ENCODE measurements around the gene DNMT1. TPM values are rescaled to one million over a fixed set of nuclear protein-coding genes. Genes with fewer than 3 reads are reported as not detected.

DNMT1 gene
- total RNA-seq, 1 experiment from 2014 or later: 259 TPM

GRCh38 chr19:10143681-10144080 is 51.1 kb downstream of the DNMT1 start:
- H3F3A ChIP-seq (ENCODE audit: low read length, unreplicated experiment): no peaks in the 10 kb centered on the region
- POLR2A ChIA-PET (ENCODE audit: unreplicated experiment): no interaction called here
- BruUV-seq (replicated peaks): no TSS peak
- no peak overlapping the region for H3K4me2 ChIP-seq (ENCODE audit: low read length)
- no peaks in the 10 kb centered on the region for H3K79me2 ChIP-seq (ENCODE audit: low read length)
- H3K4me1 ChIP-seq (ENCODE audit: insufficient read depth, low read length): no peaks in the 10 kb centered on the region
- intact Hi-C loops (cut with micrococcal nuclease): no loop called here
- no peak overlapping the region for H2AFZ ChIP-seq (ENCODE audit: low read length)
- no peaks in the 10 kb centered on the region for H3K9me2 ChIP-seq (replicated peaks; ENCODE audit: low read length)
- H3K36me3 ChIP-seq (ENCODE audit: low read depth, low read length): peaks cover 81% of the 10 kb centered on the region
- no peaks in the 10 kb centered on the region for H4K20me1 ChIP-seq (ENCODE audit: low read length)
- H3K9me3 ChIP-seq (ENCODE audit: low read length): no peaks in the 10 kb centered on the region
- H3K27ac ChIP-seq (ENCODE audit: low read length): no peak overlapping the region
- H3K27me3 ChIP-seq (ENCODE audit: low read length): no peaks in the 10 kb centered on the region
- H3K9ac ChIP-seq (ENCODE audit: low read length): no peak overlapping the region
- TF ChIP-seq CTCF (conservative IDR thresholded peaks at IDR 0.05; ENCODE audit: low read depth, low read length) (no peak), EZH2phosphoT487 (IDR thresholded peaks at IDR 0.05; ENCODE audit: borderline replicate concordance, low read length) (no peak)
- CTCF ChIA-PET: interaction anchor here (0.6 kb wide), 1 partner anchor 144 kb away, joined by 7 read pairs; no protein-coding TSS in a partner anchor
- ATAC-seq (no peak), DNase-seq (no peak)
- no peak overlapping the region for H3K4me3 ChIP-seq (ENCODE audit: low read length)

GRCh38 chr19:10142701-10143375 is 51.9 kb downstream of the DNMT1 start:
- intact Hi-C loops (cut with micrococcal nuclease): no loop called here
- Histone ChIP-seq H3K9me3 (ENCODE audit: low read length) (no peaks in the 10 kb centered on the region), H3K9ac (ENCODE audit: low read length) (no peak overlapping the region), H3K79me2 (ENCODE audit: low read length) (no peaks in the 10 kb centered on the region), H3K4me2 (ENCODE audit: low read length) (no peak overlapping the region), H3K27ac (ENCODE audit: low read length) (no peak overlapping the region), H3K36me3 (ENCODE audit: low read depth, low read length) (peaks cover 85% of the 10 kb centered on the region), H3K9me2 (replicated peaks; ENCODE audit: low read length) (no peaks in the 10 kb centered on the region), H2AFZ (ENCODE audit: low read length) (no peak overlapping the region), H4K20me1 (ENCODE audit: low read length) (no peaks in the 10 kb centered on the region), H3K4me1 (ENCODE audit: insufficient read depth, low read length) (no peaks in the 10 kb centered on the region), H3K27me3 (ENCODE audit: low read length) (no peaks in the 10 kb centered on the region), H3K4me3 (ENCODE audit: low read length) (no peak overlapping the region), H3F3A (ENCODE audit: low read length, unreplicated experiment) (no peaks in the 10 kb centered on the region)
- CTCF ChIA-PET: no interaction called here
- no peak for ATAC-seq
- POLR2A ChIA-PET (ENCODE audit: unreplicated experiment): no interaction called here
- no peak for DNase-seq
- no peak for TF ChIP-seq EZH2phosphoT487 (IDR thresholded peaks at IDR 0.05; ENCODE audit: borderline replicate concordance, low read length)
- TF ChIP-seq EZH2 (IDR thresholded peaks at IDR 0.05; ENCODE audit: low read length, unreplicated experiment): no peak
- TF ChIP-seq CTCF (conservative IDR thresholded peaks at IDR 0.05; ENCODE audit: low read depth, low read length): no peak
- no TSS peak for BruUV-seq (replicated peaks)

GRCh38 chr19:10141973-10142372 is 52.8 kb downstream of the DNMT1 start:
- CTCF ChIA-PET: no interaction called here
- Histone ChIP-seq H3F3A (ENCODE audit: low read length, unreplicated experiment) (no peaks in the 10 kb centered on the region), H2AFZ (ENCODE audit: low read length) (no peak overlapping the region), H3K9ac (ENCODE audit: low read length) (no peak overlapping the region), H4K20me1 (ENCODE audit: low read length) (no peaks in the 10 kb centered on the region), H3K9me3 (ENCODE audit: low read length) (no peaks in the 10 kb centered on the region), H3K4me1 (ENCODE audit: insufficient read depth, low read length) (no peaks in the 10 kb centered on the region), H3K9me2 (replicated peaks; ENCODE audit: low read length) (no peaks in the 10 kb centered on the region), H3K36me3 (ENCODE audit: low read depth, low read length) (peaks cover 91% of the 10 kb centered on the region), H3K27me3 (ENCODE audit: low read length) (no peaks in the 10 kb centered on the region), H3K4me3 (ENCODE audit: low read length) (no peak overlapping the region), H3K79me2 (ENCODE audit: low read length) (no peaks in the 10 kb centered on the region), H3K27ac (ENCODE audit: low read length) (no peak overlapping the region), H3K4me2 (ENCODE audit: low read length) (no peak overlapping the region)
- DNase-seq (no peak), ATAC-seq (no peak)
- no peak for TF ChIP-seq CTCF (conservative IDR thresholded peaks at IDR 0.05; ENCODE audit: low read depth, low read length)
- TF ChIP-seq EZH2 (IDR thresholded peaks at IDR 0.05; ENCODE audit: low read length, unreplicated experiment): no peak
- TF ChIP-seq EZH2phosphoT487 (IDR thresholded peaks at IDR 0.05; ENCODE audit: borderline replicate concordance, low read length): no peak
- intact Hi-C loops (cut with micrococcal nuclease): no loop called here
- POLR2A ChIA-PET (ENCODE audit: unreplicated experiment): no interaction called here
- no TSS peak for BruUV-seq (replicated peaks)

Measured in PC-3 (cell line).